Sigmoid colon (tissue), 7 donors: ENCODE measurements around the gene OSCAR. TPM values are rescaled to one million over a fixed set of nuclear protein-coding genes. Genes with fewer than 3 reads are reported as not detected.

Source experiments
- DNase-seq: peaks from one replicate; pipeline ENCODE4 v3.0.0-alpha.2; 2019
- H3K27ac ChIP-seq, 4 donors: fragments of 200-600 bp; sonication (generic); one replicate each; pipeline ENCODE4 v1.5.1; 2016 to 2019; ENCODE audit warnings: mild to moderate bottlenecking in 1 of 4
- H3K27me3 ChIP-seq, 3 donors: fragments of 200-600 bp; sonication (generic); one replicate each; pipeline ENCODE4 v1.5.1; 2019; ENCODE audit warnings: mild to moderate bottlenecking in 1 of 3
- H3K36me3 ChIP-seq, 4 donors: fragments of 200-600 bp; sonication (generic); one replicate each; pipeline ENCODE4 v1.5.1; 2016 to 2019
- H3K4me1 ChIP-seq, 4 donors: fragments of 200-600 bp; sonication (generic); one replicate each; pipeline ENCODE4 v1.5.1; 2017 to 2019
- H3K4me3 ChIP-seq, 4 donors: fragments of 200-600 bp; sonication (generic); one replicate each; pipeline ENCODE4 v1.5.1; 2017 to 2019; ENCODE audit warnings: mild to moderate bottlenecking in 2 of 4, moderate library complexity in 1 of 4
- H3K9me3 ChIP-seq, 4 donors: fragments of 200-600 bp in 3 of 4; sonication (generic) in 3 of 4; one replicate each; pipeline versions ENCODE4 v1.5.1 to v1.6.1; 2013 to 2019
- EP300 ChIP-seq, 4 donors: sonication (generic); formaldehyde crosslinking; IDR thresholded peaks; one replicate each; pipeline ENCODE4 v1.6.1; 2017; ENCODE audit warnings: antibody characterized with exemption in 4 of 4
- POLR2A ChIP-seq, 2 donors: fragments of 450-650 bp; IDR thresholded peaks; one replicate each; pipeline ENCODE4 v1.6.1; 2016; ENCODE audit warnings: antibody characterized with exemption in 2 of 2, mild to moderate bottlenecking in 2 of 2, moderate library complexity in 2 of 2
- POLR2AphosphoS5 ChIP-seq, 4 donors: sonication (generic); formaldehyde crosslinking; IDR thresholded peaks; one replicate each; pipeline ENCODE4 v1.6.1; 2017; ENCODE audit warnings: antibody characterized with exemption in 4 of 4
- WGBS, 2 donors: extraction: QIAGEN DNeasy Blood & Tissue Kit; methylation state at CpG; one replicate each; pipeline ENCODE4 v1.1.7; 2013; 5-methylcytosine and 5-hydroxymethylcytosine counted together
- intact Hi-C: fragments of 100-400 bp; cut with DNase I; formaldehyde crosslinking; loops from one replicate; pipeline ENCODE4 v1.15.1; 2023
- polyA plus RNA-seq, 3 donors: library from polyadenylated mRNA; stranded (reverse); fragments of 200-250 nt; gene quantifications; one replicate each; pipeline ENCODE4 v1.2.3, GENCODE V29; 2013
- total RNA-seq, 4 donors: library from RNA; depleted of rRNA; stranded (reverse); fragments of >200 nt; gene quantifications; one replicate each; pipeline ENCODE4 v1.1.0, GENCODE V29; 2016
- TF ChIP-seq, protein P1 (sequence below), 4 experiments: fragments of 450-650 bp in 3 of 4; fragments of 200-600 bp in 1 of 4; IDR thresholded peaks; one replicate each; pipeline ENCODE4 v1.5.1; 2016 to 2019; ENCODE audit warnings: antibody characterized with exemption in 4 of 4, mild to moderate bottlenecking in 3 of 4, moderate library complexity in 2 of 4
- donor health status: healthy with polysubstance abuse.
- donor health status: Bipolar disorder and iron deficiency.
- donor health status: healthy.

OSCAR gene
- total and polyA plus RNA-seq, 7 donors = 0.93 to 4.2 (median 3.1) TPM; not detected in 3

DNA sequence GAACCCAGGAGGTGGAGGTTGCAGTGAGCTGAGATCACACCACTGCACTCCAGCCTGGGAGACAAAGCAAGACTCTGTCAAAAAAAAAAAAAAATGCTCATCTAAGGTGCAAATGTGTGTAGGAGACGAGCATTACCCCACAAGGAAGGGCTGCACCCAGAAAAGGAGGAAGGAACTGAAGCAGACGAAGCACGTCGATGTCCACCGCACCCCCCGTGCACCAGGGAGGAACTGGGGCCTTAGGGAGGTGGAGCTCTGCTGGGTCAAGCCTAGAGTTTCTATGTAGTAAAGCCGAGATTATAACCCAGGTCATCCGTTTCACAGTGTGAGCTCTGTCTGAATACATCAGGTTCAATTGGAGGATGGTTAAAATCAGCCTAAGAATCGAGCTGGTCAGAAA, 38.0 kb downstream of the OSCAR start:
- no peak for TF ChIP-seq POLR2A (IDR thresholded peaks at IDR 0.05)
- no peak for TF ChIP-seq EP300 (IDR thresholded peaks at IDR 0.05)
- TF ChIP-seq, protein P1, sequence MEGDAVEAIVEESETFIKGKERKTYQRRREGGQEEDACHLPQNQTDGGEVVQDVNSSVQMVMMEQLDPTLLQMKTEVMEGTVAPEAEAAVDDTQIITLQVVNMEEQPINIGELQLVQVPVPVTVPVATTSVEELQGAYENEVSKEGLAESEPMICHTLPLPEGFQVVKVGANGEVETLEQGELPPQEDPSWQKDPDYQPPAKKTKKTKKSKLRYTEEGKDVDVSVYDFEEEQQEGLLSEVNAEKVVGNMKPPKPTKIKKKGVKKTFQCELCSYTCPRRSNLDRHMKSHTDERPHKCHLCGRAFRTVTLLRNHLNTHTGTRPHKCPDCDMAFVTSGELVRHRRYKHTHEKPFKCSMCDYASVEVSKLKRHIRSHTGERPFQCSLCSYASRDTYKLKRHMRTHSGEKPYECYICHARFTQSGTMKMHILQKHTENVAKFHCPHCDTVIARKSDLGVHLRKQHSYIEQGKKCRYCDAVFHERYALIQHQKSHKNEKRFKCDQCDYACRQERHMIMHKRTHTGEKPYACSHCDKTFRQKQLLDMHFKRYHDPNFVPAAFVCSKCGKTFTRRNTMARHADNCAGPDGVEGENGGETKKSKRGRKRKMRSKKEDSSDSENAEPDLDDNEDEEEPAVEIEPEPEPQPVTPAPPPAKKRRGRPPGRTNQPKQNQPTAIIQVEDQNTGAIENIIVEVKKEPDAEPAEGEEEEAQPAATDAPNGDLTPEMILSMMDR (IDR thresholded peaks at IDR 0.05) = no peak
- WGBS, 2 donors = 57 to 71% methylated on average over 9 of the region's 9 CpGs
- intact Hi-C loops = no loop called here
- DNase-seq = peak; percentile 25
- H3K4me1 ChIP-seq = no peaks in the 10 kb centered on the region
- H3K4me3 ChIP-seq = no peak overlapping the region
- no peaks in the 10 kb centered on the region for H3K27me3 ChIP-seq
- H3K9me3 ChIP-seq = no peaks in the 10 kb centered on the region
- no peak overlapping the region for H3K27ac ChIP-seq
- no peaks in the 10 kb centered on the region for H3K36me3 ChIP-seq

DNA sequence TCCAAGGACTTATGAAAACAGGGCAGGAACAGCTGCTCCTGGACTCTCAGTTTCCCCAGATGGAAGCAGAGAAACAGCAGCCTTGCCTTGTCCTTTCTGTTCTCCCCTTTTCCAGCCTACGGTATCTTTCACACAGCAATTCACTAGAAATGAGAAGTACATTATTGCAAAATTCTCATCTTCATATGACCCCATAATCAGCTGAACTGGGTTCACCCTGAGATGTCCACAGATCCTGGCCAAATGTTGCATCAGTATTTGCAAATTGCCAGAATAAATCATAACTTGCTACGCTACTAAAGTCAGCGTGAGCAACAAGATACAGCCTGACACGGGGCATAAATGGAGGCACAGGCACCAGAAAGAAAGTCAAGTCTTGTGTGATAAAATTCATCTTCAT, 53.0 kb downstream of the OSCAR start:
- no peaks in the 10 kb centered on the region for H3K9me3 ChIP-seq
- 83 to 87% methylated on average over 4 of the region's 4 CpGs for WGBS, 2 donors
- no peaks in the 10 kb centered on the region for H3K36me3 ChIP-seq
- no peaks in the 10 kb centered on the region for H3K4me1 ChIP-seq
- TF ChIP-seq, protein P1 (IDR thresholded peaks at IDR 0.05) = no peak
- TF ChIP-seq EP300 (IDR thresholded peaks at IDR 0.05) = no peak
- TF ChIP-seq POLR2A (IDR thresholded peaks at IDR 0.05) = no peak
- TF ChIP-seq POLR2AphosphoS5 (IDR thresholded peaks at IDR 0.05) = no peak
- H3K4me3 ChIP-seq = no peak overlapping the region
- peaks cover 0 to 24% (median 0%) of the 10 kb centered on the region in 3 donors for H3K27me3 ChIP-seq
- intact Hi-C loops = no loop called here
- H3K27ac ChIP-seq = no peak overlapping the region
- no peak for DNase-seq

DNA sequence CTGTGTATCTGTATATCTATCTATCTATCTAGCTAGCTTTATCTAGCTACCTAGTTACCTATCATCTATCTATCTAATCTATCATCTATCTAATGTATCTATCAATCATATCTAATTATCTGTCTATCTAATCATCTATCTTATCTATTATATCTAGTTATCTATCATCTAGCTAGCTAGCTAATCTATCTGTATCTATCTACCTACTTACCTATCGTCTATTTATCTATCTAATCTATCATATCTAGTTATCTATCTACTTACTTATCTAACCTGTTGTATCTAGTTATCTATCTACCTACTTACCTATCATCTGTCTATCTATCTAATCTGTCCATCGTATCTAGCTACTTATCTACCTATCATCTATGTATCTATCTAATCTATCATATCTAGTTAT, 54.8 kb downstream of the OSCAR start:
- intact Hi-C loops = no loop called here
- no peaks in the 10 kb centered on the region for H3K9me3 ChIP-seq
- 68 to 87% methylated on average over 2 of the region's 2 CpGs for WGBS, 2 donors
- no peak overlapping the region for H3K4me3 ChIP-seq
- no peak overlapping the region for H3K27ac ChIP-seq
- TF ChIP-seq POLR2A (IDR thresholded peaks at IDR 0.05) (no peak), EP300 (IDR thresholded peaks at IDR 0.05) (no peak), POLR2AphosphoS5 (IDR thresholded peaks at IDR 0.05) (no peak)
- TF ChIP-seq, protein P1 (IDR thresholded peaks at IDR 0.05) = no peak
- H3K36me3 ChIP-seq = no peaks in the 10 kb centered on the region
- H3K4me1 ChIP-seq = no peaks in the 10 kb centered on the region
- no peak for DNase-seq
- H3K27me3 ChIP-seq = peaks cover 0 to 24% (median 0%) of the 10 kb centered on the region in 3 donors

Other genes with a start within 250 kb of the OSCAR start
- 100 to 1,000 TPM in 1 of 4 donors, 10 to 100 TPM in 3; 65.5 to 189 (median 97.3) TPM for gene MYADM, start 232.9 kb downstream of the OSCAR start, total RNA-seq
- 10 to 100 TPM in 1 of 3 donors, 1 to 10 TPM in 2; 7.9 to 44.1 (median 9.0) TPM for gene MYADM, start 232.9 kb downstream of the OSCAR start, polyA plus RNA-seq
- not detected for gene PRKCG, start 218.6 kb downstream of the OSCAR start, total RNA-seq
- gene PRKCG, start 218.6 kb downstream of the OSCAR start, polyA plus RNA-seq = under 1 TPM in 2 of 3 donors, not detected in 1; under 0.01 to 0.34 TPM
- not detected for gene CACNG7, start 191.5 kb downstream of the OSCAR start, total RNA-seq
- under 1 TPM in 1 of 3 donors, not detected in 2; 0.20 TPM for gene CACNG7, start 191.5 kb downstream of the OSCAR start, polyA plus RNA-seq
- gene CACNG8, start 137.9 kb downstream of the OSCAR start, total RNA-seq = under 1 TPM in 1 of 4 donors, not detected in 3; under 0.01 TPM
- gene CACNG8, start 137.9 kb downstream of the OSCAR start, polyA plus RNA-seq = under 1 TPM in 1 of 3 donors, not detected in 2; 0.03 TPM
- gene CACNG6, start 109.2 kb downstream of the OSCAR start, total RNA-seq = not detected
- gene CACNG6, start 109.2 kb downstream of the OSCAR start, polyA plus RNA-seq = not detected
- gene VSTM1, start 36.9 kb downstream of the OSCAR start, total RNA-seq = not detected
- gene VSTM1, start 36.9 kb downstream of the OSCAR start, polyA plus RNA-seq = not detected
- not detected for gene TARM1, start 19.4 kb downstream of the OSCAR start, total RNA-seq
- gene TARM1, start 19.4 kb downstream of the OSCAR start, polyA plus RNA-seq = not detected
- gene NDUFA3, start 2.1 kb upstream of the OSCAR start, total RNA-seq = 10 to 100 TPM; 18.8 to 32.4 (median 20.2) TPM
- 100 to 1,000 TPM; 151 to 207 (median 184) TPM for gene NDUFA3, start 2.1 kb upstream of the OSCAR start, polyA plus RNA-seq
- gene TFPT, start 14.9 kb upstream of the OSCAR start, total RNA-seq = 10 to 100 TPM; 18.2 to 24.7 (median 20.4) TPM
- gene TFPT, start 14.9 kb upstream of the OSCAR start, polyA plus RNA-seq = 10 to 100 TPM; 22.2 to 28.6 (median 25.2) TPM
- 10 to 100 TPM; 48.7 to 53.5 (median 51.5) TPM for gene PRPF31, start 15.0 kb upstream of the OSCAR start, total RNA-seq
- gene PRPF31, start 15.0 kb upstream of the OSCAR start, polyA plus RNA-seq = 10 to 100 TPM; 25.0 to 60.9 (median 36.6) TPM
- 10 to 100 TPM; 11.8 to 31.5 (median 21.2) TPM for gene CNOT3, start 37.0 kb upstream of the OSCAR start, total RNA-seq
- gene CNOT3, start 37.0 kb upstream of the OSCAR start, polyA plus RNA-seq = 10 to 100 TPM; 15.5 to 32.9 (median 19.8) TPM
- 1 to 10 TPM; 7.8 to 10.0 (median 8.7) TPM for gene LENG1, start 58.9 kb upstream of the OSCAR start, total RNA-seq
- 10 to 100 TPM in 1 of 3 donors, 1 to 10 TPM in 2; 8.4 to 11.5 (median 8.6) TPM for gene LENG1, start 58.9 kb upstream of the OSCAR start, polyA plus RNA-seq
- gene TMC4, start 72.4 kb upstream of the OSCAR start, total RNA-seq = 1 to 10 TPM in 1 of 4 donors, under 1 TPM in 1, not detected in 2; 0.66 to 1.4 TPM
- 10 to 100 TPM; 13.9 to 55.4 (median 25.2) TPM for gene TMC4, start 72.4 kb upstream of the OSCAR start, polyA plus RNA-seq
- gene MBOAT7, start 88.8 kb upstream of the OSCAR start, total RNA-seq = 10 to 100 TPM; 20.1 to 49.7 (median 31.0) TPM
- gene MBOAT7, start 88.8 kb upstream of the OSCAR start, polyA plus RNA-seq = 10 to 100 TPM; 15.0 to 79.7 (median 16.0) TPM
- gene TSEN34, start 90.5 kb upstream of the OSCAR start, total RNA-seq = 10 to 100 TPM; 41.5 to 80.9 (median 53.2) TPM
- gene TSEN34, start 90.5 kb upstream of the OSCAR start, polyA plus RNA-seq = 10 to 100 TPM; 47.3 to 61.9 (median 52.5) TPM
- 1,000 to 10,000 TPM; 2,139 to 2,970 (median 2,693) TPM for gene RPS9, start 100.1 kb upstream of the OSCAR start, total RNA-seq
- 1,000 to 10,000 TPM; 3,254 to 5,599 (median 3,699) TPM for gene RPS9, start 100.1 kb upstream of the OSCAR start, polyA plus RNA-seq
- 10 to 100 TPM; 12.5 to 19.3 (median 16.8) TPM for gene LILRB3, start 122.2 kb upstream of the OSCAR start, total RNA-seq
- 1 to 10 TPM; 4.2 to 7.2 (median 4.9) TPM for gene LILRB3, start 122.2 kb upstream of the OSCAR start, polyA plus RNA-seq
- gene LILRA6, start 142.0 kb upstream of the OSCAR start, total RNA-seq = 1 to 10 TPM; 1.8 to 3.2 (median 2.3) TPM
- 1 to 10 TPM; 1.2 to 2.3 (median 1.5) TPM for gene LILRA6, start 142.0 kb upstream of the OSCAR start, polyA plus RNA-seq
- gene LILRB5, start 156.5 kb upstream of the OSCAR start, total RNA-seq = 10 to 100 TPM in 3 of 4 donors, 1 to 10 TPM in 1; 8.4 to 23.5 (median 11.7) TPM
- 10 to 100 TPM in 1 of 3 donors, 1 to 10 TPM in 2; 2.2 to 27.0 (median 4.2) TPM for gene LILRB5, start 156.5 kb upstream of the OSCAR start, polyA plus RNA-seq
- gene LILRB2, start 180.3 kb upstream of the OSCAR start, total RNA-seq = 1 to 10 TPM; 2.5 to 5.0 (median 3.5) TPM
- gene LILRB2, start 180.3 kb upstream of the OSCAR start, polyA plus RNA-seq = 1 to 10 TPM; 2.4 to 5.9 (median 5.5) TPM
- 1 to 10 TPM in 3 of 4 donors, not detected in 1; 2.0 to 6.7 (median 2.5) TPM for gene LILRA5, start 212.4 kb upstream of the OSCAR start, total RNA-seq
- gene LILRA5, start 212.4 kb upstream of the OSCAR start, polyA plus RNA-seq = 10 to 100 TPM in 1 of 3 donors, 1 to 10 TPM in 2; 5.1 to 14.6 (median 6.0) TPM
- under 1 TPM in 1 of 4 donors, not detected in 3; 0.36 TPM for gene LILRA4, start 238.4 kb upstream of the OSCAR start, total RNA-seq
- 1 to 10 TPM in 2 of 3 donors, under 1 TPM in 1; 0.92 to 3.9 (median 3.0) TPM for gene LILRA4, start 238.4 kb upstream of the OSCAR start, polyA plus RNA-seq